Stimulated activated CD8-positive, alpha-beta memory T cell treated with anti-CD3 and anti-CD28 coated beads, Interleukin-7, amount 100 ng/mL, for 1 hour (primary cell): ENCODE data around the gene GAB3.
"Not testable (repeated sequence)": the region's sequence is repeated elsewhere in the genome, so short reads cannot be mapped to it uniquely, and the experiment has no call there.

Source experiments
- DNase-seq, 2 donors: peaks; one replicate each; pipeline ENCODE4 v3.0.0-alpha.2; 2020; ENCODE audit warnings: low read depth in 2 of 2

Gene GAB3

DNA sequence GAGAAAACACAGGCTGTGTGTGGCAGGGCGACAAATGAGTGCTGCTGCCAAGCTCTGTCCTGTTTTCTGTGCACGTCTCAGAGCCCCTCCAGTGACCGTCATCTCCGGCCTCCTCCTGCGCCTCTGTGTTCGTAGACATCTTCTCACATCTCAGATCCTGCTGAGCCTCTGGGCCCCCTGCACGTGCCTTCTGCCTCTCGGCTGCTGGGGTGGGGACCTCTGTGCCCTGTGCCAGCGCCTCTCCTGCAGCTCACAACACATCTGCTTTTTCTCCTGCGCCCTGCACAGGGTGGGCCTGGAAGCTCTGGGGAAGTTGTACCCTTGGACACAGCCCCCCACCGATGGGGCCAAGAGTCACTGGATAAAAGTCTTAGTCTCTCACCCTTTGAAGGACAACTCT, 95.1 kb downstream of the GAB3 start:
- no peak for DNase-seq

DNA sequence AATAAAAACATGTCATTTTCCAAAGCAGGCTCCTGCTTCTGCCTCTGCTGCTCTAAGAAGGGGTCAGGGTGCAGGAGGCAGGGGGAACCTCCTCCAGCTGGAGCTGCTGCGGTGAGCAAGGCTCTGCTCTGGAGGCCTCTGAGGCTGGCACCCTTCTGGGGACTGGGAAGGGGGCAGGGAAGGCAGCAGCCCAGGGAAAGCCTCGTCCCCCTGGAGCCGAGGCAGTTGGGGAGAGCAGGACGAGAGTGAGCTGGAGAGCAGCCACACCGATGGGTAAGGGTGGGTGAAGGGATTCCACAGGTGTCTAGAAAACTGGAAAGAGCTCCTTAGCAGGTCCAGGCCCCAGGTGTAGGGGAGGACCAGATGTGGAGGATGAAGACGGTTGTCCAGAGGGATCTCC, 95.5 kb downstream of the GAB3 start:
- no peak for DNase-seq

DNA sequence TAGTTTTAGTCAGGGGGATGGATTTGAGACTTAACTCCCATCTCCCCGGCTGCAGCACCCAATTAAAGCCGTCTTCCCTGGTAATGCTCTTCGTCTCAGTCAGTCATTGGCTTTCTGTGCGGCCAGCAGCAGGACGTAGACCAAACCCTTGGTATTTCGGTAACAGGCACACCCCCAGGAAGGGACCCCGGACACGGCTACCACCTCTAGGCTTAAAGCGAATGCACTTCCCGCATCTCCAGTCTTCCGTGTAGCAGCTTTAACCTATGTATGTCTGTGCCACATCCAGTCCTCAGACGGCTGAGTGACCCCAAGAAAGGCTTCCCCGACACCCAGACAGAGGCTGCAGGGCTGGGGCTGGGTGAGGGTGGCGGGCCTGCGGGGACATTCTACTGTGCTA, 96.0 kb downstream of the GAB3 start:
- DNase-seq = no peak

DNA sequence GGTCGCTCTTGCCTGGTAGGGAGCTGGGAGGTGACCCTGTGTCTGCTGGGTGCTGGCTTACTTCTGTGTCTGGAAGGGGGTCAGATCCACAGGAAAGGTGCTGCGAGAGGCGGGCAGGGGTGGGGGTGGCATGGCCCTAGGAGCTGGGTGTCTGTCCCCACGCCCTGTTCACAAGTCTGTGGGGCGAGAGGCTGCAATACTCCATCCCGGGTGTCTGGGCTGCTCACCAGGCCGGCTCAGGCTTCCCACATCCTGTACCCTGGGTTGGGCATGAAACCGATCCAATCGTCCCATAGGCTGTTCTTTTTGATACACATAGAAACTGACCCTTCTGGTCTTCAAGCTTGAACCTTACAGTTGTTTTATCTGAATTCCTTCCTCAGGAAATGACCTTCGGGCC, 96.5 kb downstream of the GAB3 start:
- no peak for DNase-seq

DNA sequence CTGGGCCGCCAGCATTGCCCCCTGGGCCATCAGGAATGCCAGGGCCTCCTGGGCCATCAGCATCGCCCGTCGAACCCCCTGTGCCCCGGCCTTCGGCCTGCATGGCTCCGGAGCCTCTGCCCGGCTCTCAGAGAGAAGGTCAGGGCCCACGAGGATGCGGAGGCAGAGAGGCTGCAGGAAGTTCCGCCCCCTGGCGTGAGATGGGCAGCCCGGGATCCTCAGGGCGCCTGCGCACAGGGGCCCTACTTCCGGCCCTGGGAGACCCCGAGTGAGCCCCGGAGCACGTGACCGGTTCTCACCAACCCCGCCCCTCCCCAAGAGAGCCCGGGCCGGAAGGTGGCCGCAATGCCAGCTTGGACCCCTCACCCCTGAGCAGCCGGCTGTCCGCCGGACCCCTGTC, 97.5 kb downstream of the GAB3 start, which contains the start of gene CTAG2:
TSS of gene CTAG2 (minus strand) at position 167 of the 400 bp plus-strand sequence. CDS start at position 103, 64 bp downstream.
- DNase-seq = not testable (repeated sequence)

DNA sequence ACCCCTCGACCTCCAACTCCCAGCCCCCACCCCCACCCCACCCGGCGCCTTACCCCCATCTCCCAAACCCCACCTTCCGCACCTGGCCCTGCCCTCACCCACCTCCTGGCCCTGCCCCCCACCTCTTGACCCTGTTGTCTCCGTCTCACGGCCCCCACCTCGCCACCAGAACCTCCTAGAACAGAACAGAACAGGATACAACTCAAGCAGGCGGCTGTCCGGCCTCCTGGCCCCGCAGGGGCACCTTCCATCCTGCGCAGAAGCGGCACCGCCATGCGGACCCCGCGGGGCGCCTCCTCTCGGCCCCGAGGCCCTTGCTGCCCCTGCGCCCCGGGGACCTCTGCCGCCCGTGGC, 97.9 kb downstream of the GAB3 start:
- DNase-seq = no peak

DNA sequence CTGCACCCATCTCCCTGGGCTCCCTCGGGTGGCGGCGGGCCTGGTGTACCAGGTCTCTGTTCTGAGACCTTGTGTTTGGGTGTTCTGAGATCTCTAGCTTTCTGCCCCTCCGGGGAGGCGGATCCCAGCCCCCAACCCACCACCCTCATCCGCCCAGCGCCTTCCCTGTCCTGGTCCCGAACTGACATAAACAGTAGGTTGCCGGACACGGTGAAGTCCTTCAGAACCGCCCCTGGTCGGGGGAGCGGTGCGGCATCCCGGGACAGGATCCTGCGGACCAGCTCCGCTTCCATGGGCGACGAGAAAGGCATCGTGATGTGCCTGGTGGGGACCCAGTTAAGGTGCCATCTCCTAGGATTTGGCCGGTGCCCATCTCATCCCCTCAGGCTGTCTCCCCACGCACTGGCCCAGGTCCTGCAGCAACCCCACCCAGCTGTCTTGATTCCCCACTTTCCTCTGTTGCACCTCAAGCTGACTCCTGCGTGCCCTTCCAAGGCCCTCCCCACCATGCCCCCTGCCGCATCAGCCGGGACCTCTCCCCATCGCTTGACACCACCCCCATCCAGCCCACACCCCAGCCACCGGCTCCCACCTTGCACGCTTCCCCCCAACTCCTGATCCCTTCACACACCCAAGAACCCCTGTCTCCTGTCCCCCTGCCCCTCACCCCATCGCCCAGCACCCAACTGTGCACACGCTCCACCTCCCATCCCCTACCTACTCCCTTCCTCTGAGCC, 98.4 kb downstream of the GAB3 start:
- DNase-seq = no peak

DNA sequence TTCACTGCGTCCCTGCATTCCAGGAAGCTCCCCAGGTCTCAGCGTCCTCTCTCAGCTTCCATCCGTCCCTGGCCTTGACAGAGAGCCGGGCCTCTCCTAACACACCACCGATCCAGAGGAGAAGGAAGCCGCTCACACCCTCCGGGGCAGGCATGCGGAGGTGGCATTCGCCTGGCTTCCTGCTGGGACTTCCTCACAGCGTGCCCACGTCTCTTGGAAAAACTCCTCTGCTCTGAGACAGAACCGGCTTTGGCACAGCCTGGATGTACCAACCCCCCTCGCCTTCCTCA, 100.7 kb downstream of the GAB3 start:
- DNase-seq = no peak

DNA sequence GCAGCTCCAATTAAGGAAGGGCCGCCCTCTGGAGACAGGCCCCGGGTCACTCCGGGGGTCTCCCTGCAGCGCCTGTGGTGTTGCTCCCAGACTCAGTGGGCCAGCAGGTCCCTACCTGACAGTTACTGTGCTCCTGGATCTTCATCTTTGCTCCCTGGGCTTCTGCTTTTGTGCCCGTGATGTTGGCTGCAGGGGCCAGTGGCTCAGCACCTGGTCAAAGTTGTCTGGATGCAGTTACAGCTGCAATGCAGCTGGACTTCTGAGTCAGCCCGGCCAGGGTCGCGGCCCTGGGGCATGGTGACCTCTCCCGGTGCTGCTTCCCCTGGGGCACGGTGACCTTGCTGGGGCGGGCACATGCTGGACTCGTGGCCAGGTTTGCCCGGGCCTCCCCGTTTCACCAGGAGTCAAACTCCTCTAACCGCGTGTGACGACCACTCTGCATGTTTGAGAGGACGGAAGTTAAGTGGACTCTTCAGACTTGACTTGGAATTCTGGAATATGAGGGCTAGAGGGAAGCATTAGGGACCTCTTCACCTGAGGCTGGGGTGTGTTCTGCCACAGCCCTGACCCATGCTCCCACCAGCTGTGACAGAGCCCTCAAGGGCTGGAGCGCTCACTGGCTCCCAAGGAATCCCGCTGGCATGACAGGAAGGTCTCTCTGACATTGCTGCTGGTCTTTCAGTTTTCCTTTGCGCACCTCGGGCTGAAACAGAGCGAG, 101.2 kb downstream of the GAB3 start:
- DNase-seq = no peak

DNA sequence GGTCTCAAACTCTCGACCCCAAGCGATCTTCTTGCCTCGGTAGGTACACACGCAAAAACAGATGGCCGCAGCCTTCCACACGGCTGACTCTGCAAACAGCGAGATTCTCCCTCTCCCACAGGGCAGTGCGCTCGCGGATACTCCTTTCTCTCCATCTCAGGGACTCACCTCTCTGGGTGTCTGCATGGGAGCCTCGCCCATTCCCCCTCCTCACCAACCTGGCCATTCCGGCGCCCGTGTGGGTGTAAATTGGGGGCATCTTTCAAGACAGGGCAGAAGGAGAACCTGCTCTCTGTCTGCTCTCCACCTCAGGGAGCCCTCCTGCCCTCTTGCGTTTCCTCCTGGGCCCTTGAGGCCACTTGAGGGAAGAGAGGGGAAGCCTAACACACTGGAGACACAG, 101.9 kb downstream of the GAB3 start:
- no peak for DNase-seq

DNA sequence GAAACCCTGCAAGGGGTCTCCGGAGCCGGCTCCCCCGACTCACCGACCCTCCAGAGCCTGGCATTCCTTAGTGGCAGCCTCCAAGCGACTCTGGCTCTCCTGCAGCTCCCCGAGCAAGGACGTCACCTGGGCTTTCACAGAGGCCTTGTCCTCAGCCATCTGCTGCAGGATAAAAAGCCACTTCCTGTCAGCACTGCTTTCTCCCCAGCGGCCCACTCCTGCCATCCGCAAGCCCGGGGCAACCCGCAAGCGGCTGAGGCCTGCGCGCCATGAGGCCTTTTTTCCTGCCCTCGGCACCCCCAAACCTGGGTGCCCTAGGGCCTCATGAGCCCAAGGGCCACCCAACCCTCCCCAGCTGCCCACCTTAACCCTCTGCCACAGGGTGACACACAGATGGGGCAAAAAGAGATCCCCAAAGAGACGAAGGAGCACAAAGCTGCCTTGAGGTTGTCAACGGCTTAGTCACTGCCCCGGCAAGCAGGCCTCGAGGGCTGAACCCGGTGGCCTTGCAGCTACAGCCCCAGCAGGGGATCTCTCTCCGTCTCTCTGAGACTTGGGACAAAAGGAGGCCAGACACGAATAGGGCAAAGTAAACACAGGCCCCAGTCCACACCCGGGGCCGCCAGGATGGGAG, 105.0 kb downstream of the GAB3 start:
- DNase-seq = not testable (repeated sequence)

DNA sequence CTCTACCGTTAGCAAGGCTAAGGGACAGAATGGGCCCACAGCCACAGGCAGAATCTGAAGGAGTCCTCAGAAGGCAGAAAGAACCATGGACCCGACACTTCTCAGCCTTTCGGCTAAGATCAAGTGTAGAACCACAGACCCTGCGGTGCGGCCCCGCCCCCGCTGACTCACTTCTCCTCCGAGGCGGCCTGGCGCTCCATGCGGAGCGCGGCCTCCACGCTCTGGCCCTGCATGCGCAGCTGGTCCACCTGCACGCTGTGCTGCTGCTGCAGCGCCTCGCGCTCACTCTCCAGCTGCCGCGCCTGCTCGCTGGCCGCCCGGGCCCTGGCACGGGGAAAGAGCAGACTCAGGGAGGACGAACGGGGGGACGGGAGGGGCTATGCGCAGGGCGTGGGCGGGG, 107.2 kb downstream of the GAB3 start:
- DNase-seq = not testable (repeated sequence)

DNA sequence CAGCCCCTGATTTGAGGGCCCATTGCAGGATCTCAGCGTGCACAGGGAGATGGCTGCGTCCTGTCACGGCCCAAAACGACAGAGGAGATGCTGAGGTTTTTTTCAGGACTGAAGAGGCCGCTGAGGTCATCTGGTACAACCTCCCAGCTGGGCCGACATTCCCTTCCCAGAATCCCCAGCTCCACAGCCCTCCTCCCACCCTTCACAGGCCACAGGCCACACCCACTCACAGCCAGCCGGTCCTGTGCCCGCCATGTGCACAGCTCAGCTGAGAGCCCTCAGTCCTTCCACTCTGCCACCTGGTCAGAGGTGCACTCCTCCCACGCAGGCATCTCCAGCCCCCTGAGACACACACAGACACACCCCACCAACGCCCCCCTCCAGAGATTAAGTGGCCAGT, 109.1 kb downstream of the GAB3 start:
- not testable (repeated sequence) for DNase-seq

DNA sequence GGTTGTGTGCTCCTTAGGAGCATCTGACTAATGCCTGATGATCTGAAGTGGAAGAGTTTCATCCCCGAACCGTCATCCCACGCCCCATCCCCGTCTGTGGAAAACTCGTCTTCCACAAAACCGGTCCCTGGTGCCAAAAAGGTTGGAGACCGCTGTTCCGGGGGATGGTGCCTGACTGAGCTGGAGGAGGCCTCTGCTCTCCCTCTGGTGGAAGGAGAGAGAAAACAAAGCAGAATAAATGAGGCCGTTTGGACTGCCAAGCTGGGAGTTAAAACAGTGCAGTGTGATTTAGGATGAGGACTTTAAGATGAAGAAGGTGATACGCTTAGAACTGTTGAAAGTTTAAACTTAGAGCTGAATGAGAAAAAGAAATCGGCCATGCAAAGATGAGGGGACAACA, 117.2 kb downstream of the GAB3 start:
- DNase-seq = not testable (repeated sequence)

DNA sequence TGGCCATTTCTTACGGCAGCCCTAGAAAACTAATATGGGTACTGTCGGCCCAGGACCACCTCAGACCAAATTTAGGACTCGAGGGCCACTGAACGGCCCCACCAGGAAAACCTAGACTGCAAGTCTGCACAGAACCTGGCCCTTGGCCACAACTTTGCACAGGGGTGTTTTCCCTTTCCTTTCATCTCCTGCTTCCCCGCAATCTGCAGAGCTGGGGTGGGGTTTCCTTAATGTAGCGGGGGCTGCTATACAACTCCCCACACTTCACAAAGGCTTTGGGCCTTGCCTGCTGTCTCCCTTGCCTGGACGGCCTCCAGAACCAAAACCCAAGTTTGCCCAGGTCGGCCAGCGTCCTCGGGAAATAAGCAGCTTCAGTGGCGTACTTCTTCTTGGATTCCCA, 119.9 kb downstream of the GAB3 start:
- DNase-seq = not testable (repeated sequence)

DNA sequence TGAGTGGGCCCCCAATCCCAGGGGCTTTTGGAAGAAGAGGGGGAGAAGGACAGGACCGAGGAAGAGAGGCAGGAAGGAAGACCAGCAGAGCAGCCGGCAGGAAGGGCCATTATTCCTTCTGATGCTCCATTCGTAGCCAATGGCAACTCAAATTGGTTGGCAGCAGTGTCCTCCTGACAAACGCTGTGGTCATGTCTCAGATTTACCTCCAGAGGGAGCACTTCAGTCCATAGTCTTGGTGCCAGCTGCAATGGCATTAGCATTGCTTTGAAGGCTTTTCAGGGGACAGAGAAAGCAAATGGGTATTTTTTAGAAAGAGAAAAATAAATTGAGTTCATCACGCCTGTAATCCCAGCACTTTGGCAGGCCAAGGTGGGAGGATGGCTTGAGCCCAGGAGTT, 121.9 kb downstream of the GAB3 start:
- not testable (repeated sequence) for DNase-seq
